Retinal pigment epithelial cell (primary cell): Measurements from ENCODE around the gene VSTM2L.

ENCODE experiments used
- DNase-seq: peaks from one replicate; pipeline ENCODE4 v3.0.0-alpha.2; 2010; ENCODE audit warnings: low read depth
- H3K4me3 ChIP-seq: 2 replicates; pipeline ENCODE4 v1.5.1; 2011; ENCODE audit warnings: mild to moderate bottlenecking, low read length, control low read depth, moderate library complexity
- TF ChIP-seq, protein P1 (sequence below): conservative IDR thresholded peaks from 2 replicates; pipeline ENCODE4 v1.5.1; 2011; ENCODE audit warnings: low read depth, low read length, control low read depth, inconsistent platforms

VSTM2L gene

DNA sequence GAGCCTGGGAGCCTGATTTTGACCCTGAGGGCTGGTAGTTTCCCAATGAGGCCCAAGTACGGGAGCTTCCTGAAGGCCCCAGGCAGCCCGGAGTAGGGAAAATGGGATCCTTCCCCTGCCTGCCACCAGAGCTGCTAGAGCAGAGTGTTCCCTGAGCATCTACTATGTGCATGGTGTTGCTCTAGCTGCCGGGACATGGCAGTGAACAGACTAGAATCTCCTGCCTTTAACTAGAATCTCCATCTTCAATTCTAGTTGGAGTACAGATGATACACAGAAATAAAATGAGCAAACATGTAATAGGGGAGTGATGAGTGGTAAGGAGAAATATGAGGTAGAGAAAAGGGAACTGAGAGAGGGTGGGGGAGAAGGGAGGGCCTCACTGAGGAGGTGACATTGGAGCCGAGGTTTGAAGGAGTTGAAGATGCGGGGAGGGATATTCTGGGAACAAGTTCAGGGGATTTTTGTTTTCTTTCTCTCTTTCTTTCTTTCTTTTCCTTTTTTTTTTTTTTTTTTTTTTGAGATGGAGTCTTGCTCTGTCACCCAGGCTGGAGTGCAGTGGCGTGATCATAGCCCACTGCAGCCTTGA, 18.5 kb downstream of the VSTM2L start:
- TF ChIP-seq, protein P1, sequence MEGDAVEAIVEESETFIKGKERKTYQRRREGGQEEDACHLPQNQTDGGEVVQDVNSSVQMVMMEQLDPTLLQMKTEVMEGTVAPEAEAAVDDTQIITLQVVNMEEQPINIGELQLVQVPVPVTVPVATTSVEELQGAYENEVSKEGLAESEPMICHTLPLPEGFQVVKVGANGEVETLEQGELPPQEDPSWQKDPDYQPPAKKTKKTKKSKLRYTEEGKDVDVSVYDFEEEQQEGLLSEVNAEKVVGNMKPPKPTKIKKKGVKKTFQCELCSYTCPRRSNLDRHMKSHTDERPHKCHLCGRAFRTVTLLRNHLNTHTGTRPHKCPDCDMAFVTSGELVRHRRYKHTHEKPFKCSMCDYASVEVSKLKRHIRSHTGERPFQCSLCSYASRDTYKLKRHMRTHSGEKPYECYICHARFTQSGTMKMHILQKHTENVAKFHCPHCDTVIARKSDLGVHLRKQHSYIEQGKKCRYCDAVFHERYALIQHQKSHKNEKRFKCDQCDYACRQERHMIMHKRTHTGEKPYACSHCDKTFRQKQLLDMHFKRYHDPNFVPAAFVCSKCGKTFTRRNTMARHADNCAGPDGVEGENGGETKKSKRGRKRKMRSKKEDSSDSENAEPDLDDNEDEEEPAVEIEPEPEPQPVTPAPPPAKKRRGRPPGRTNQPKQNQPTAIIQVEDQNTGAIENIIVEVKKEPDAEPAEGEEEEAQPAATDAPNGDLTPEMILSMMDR, result no peak
- no peak overlapping the region for H3K4me3 ChIP-seq
- no peak for DNase-seq

DNA sequence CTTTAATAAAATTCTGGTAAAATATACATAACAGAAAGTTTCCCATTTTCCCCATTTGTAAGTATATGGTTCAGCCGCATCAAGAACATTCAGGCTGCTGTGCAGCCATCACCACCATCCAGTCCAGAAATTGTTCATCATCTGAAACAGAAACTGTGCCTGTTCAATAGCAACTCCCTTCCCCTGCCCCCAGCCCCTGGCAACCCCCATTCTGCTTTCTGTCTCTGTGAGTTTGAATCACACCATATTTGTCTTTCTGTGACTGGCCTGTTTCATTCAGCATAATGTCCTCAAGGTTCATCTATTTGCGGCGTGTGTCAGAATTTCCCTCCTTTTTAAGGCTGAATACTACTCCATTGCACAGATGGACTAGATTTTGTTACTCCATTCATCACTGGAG, 19.1 kb downstream of the VSTM2L start:
- TF ChIP-seq, protein P1, result no peak
- no peak overlapping the region for H3K4me3 ChIP-seq
- no peak for DNase-seq

DNA sequence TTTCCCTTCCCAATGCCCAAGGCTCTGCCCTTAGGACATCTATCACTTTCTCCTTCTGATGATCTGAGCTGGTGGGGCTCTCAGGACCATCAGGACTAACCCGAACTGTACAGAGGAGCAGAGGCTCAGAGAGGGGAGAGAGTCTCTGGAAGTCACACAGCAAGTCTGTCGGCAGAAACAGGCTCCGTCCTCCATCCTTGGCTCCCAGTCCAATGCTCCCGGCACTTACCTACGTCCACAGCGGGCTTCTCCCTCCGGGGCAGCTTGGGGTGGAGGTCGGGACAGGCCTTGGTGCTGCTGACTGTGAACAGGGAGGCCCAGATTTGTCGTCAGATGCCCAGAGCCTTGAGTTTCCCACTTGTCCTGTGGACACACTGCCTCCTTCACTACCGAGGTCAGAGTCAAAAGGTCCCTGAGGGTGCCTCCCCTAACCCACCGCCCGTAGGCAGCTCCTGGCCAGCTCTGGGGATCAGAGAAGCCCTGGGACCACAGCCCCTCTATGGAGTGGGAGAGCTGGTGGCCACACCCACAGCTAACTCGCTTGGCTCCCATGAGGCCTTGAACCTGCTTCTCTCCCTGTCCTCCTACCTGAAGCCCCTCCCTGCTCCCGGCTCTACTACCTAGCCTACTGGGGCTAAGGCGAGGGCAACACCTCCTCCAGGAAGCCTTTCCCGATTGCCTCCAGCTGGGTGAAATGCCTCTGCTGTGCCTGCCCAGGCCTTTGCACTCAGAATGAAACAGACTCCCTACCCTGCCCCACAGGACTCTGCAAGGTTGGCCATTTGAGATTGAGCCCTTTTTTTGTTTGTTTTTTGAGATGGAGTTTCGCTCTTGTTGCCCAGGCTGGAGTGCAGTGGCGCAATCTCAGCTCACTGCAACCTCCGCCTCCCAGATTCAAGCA, 22.6 kb downstream of the VSTM2L start:
- DNase-seq, result no peak
- H3K4me3 ChIP-seq, result no peak overlapping the region
- TF ChIP-seq, protein P1, result no peak

DNA sequence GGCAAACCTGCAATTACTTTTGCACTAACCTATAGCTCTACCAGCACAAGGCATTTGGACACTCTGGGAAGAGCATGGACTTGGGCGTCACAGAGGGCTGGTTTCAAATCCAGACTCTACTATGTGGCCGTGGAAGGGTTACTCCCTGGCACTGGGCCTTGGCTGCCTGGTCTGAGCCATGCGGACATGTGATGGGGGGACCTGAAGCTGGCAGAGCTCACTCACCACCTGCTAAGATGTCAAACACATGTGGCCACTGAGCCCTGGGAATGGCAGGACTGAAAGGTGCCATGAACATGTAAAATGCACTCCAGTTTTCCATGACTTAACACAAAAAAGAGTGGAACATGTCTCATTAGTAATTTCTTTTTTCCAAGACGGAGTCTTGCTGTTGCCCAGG, 23.7 kb downstream of the VSTM2L start:
- TF ChIP-seq, protein P1, result no peak
- H3K4me3 ChIP-seq, result no peak overlapping the region

DNA sequence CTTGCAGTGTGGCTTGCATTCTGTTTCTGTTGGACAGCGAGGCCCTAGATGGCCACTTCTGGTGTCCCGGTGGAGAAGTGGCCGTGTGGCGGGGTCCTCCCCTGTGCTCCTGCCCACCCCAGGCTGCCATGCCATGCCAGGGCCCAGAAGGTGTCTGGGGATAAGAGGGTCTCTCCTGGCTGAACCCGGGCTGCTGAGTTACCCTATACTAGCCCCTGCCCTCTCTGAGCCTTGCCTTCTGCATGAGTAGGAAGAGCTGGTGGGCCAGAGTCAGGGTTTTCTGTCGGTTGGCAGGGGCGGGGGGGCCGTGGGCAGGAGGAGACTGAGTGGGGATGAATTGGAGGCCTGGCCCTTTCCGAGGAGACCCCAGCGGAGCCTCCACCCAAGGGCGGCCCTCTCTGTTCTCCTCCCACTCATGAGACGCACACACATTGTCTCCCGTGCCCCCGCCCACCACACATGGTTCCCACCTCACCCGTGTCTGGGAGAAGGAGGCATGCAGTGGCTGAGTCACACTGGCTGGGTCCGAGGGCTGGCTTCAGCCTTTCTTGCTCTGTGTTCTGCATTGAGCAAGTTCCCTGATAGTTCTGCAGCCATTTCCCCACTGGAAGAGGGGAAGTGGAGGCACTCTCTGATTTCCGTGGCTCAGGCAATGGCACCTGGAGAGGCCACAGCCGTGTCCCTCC, 24.6 kb downstream of the VSTM2L start:
- no peak for DNase-seq
- TF ChIP-seq, protein P1, result no peak

More for the DNA sequence above, 23.7 kb downstream of the VSTM2L start:
- DNase-seq, result no peak

DNA sequence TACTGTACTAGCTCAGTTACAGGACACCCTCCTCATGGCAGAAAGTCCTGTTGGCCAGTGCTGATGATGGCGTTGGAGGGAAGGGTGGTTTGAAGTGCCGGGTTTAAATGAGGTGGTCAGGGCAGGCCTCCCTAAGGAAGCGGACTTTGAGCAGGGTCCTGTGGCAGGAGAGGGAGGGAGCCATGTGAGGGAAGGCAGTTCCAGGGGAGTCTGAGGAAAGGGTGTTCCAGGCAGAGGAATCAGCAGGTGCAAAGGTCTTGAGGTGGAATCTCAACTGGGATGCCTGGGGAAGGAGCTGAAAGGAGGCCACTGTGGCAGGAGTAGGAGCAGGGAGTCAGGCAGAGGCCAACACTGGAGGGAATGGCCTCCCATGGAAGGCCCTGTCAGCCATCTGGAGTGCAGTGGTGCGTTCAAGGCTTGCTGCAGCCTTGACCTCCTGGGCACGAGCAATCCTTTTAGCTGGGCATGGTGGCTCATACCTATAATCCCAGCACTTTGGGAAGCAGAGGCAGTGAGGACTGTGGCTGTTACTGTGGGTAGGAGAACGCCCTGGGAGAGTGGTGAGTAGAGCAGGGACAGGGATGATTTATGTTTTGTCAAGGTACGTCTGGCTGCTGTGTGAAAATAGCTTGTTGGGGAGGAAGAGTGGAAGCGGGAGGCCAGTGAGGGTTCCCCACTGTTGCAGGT, 26.2 kb downstream of the VSTM2L start:
- TF ChIP-seq, protein P1, result no peak
- DNase-seq, result no peak
- no peak overlapping the region for H3K4me3 ChIP-seq

More for the DNA sequence above, 24.6 kb downstream of the VSTM2L start:
- no peak overlapping the region for H3K4me3 ChIP-seq
